HEK293T (cell line): ENCODE results near the gene UBAP1L.

Experiments
- ARNT ChIP-seq: fragments of 450-650 bp; IDR thresholded peaks from 2 replicates; pipeline ENCODE4 v1.6.1; 2017; ENCODE audit warnings: mild to moderate bottlenecking
- BHLHE40 ChIP-seq: fragments of 450-650 bp; IDR thresholded peaks from 2 replicates; pipeline ENCODE4 v1.6.1; 2016; ENCODE audit warnings: mild to moderate bottlenecking, moderate library complexity, borderline replicate concordance
- ELF4 ChIP-seq: fragments of 450-650 bp; IDR thresholded peaks from 2 replicates; pipeline ENCODE4 v1.6.1; 2017; ENCODE audit warnings: antibody characterized with exemption
- HDGF ChIP-seq: fragments of 450-650 bp; IDR thresholded peaks from 2 replicates; pipeline ENCODE4 v1.6.1; 2017; ENCODE audit warnings: antibody characterized with exemption, borderline replicate concordance
- NFRKB ChIP-seq: fragments of 450-650 bp; IDR thresholded peaks from 2 replicates; pipeline ENCODE4 v1.6.1; 2016; ENCODE audit warnings: mild to moderate bottlenecking, moderate library complexity
- SP1 ChIP-seq: fragments of 450-650 bp; IDR thresholded peaks from 2 replicates; pipeline ENCODE4 v1.6.1; 2017
- TARDBP ChIP-seq: fragments of 450-650 bp; IDR thresholded peaks from 2 replicates; pipeline ENCODE4 v1.6.1; 2016
- ZNF384 ChIP-seq: fragments of 450-650 bp; IDR thresholded peaks from 2 replicates; pipeline ENCODE4 v1.6.1; 2016

GRCh38 chr15:65051266-65051665 is 63.7 kb downstream of the UBAP1L start:
- no peak for TF ChIP-seq HDGF
- no peak for TF ChIP-seq ARNT
- no peak for TF ChIP-seq ELF4
- TF ChIP-seq TARDBP = no peak
- no peak for TF ChIP-seq BHLHE40
- TF ChIP-seq ZNF384 = no peak
- TF ChIP-seq SP1 = no peak
- TF ChIP-seq NFRKB = no peak
